ENCODE results near the gene AAK1. TPM values are rescaled to one million over a fixed set of nuclear protein-coding genes. Genes with fewer than 3 reads are reported as not detected.

Gene AAK1
- polyA plus RNA-seq, 1 of the 3 experiments (the other 2 are of a cell fraction) = 13.4 TPM

GRCh38 chr2:69535817-69536241 is 107.7 kb downstream of the AAK1 start (continued):
- TF ChIP-seq RCOR1 (IDR thresholded peaks at IDR 0.05; ENCODE audit: low read length) (no peak), TAF1 (IDR thresholded peaks at IDR 0.05; ENCODE audit: borderline replicate concordance, low read depth, low read length) (no peak), MEF2A (IDR thresholded peaks at IDR 0.05; ENCODE audit: borderline replicate concordance, low read depth) (no peak)

- no peaks in the 10 kb centered on the region for H3K9me2 ChIP-seq
- H3F3A ChIP-seq (replicated peaks; ENCODE audit: insufficient read depth) = no peaks in the 10 kb centered on the region
- no peaks in the 10 kb centered on the region for H3K4me1 ChIP-seq (ENCODE audit: control insufficient read depth in 1 of 2, insufficient read depth in 2 of 2, low read depth in 1 of 2, low read length in 1 of 2)
- TF ChIP-seq CTCF (IDR thresholded peaks at IDR 0.05) = no peak
- no peak for TF ChIP-seq NRF1 (IDR thresholded peaks at IDR 0.05; ENCODE audit: low read depth, low read length)
- TF ChIP-seq MEF2A (IDR thresholded peaks at IDR 0.05; ENCODE audit: borderline replicate concordance, low read depth) = no peak
- TF ChIP-seq TAF1 (IDR thresholded peaks at IDR 0.05; ENCODE audit: borderline replicate concordance, low read depth, low read length) = no peak
- no peak for TF ChIP-seq EZH2phosphoT487 (IDR thresholded peaks at IDR 0.05; ENCODE audit: borderline replicate concordance, low read depth)
- peaks cover 4% of the 10 kb centered on the region; the same call in 1 of the 2 replicates for H3K9me3 ChIP-seq
- ChIA-PET POLR2A (no interaction called here), CTCF (no interaction called here)
- DNase-seq = no peak
- H3K4me3 ChIP-seq (ENCODE audit: low read depth in 2 of 2, low read length in 1 of 2) = no peak overlapping the region
- H3K36me3 ChIP-seq (replicated peaks in 1 of 2; ENCODE audit: control insufficient read depth in 1 of 2, insufficient read depth in 2 of 2, low read length in 1 of 2) = peaks cover 75 to 76% of the 10 kb centered on the region in 2 experiments
- H3K79me2 ChIP-seq (ENCODE audit: insufficient read depth) = peaks cover 7% of the 10 kb centered on the region; the same call in 1 of the 2 replicates
- H3K27ac ChIP-seq (ENCODE audit: low read depth in 2 of 2, low read length in 1 of 2) = no peak overlapping the region
- WGBS (ENCODE audit: low lambda C conversion rate) = 91% methylated on average over 7 of the region's 7 CpGs
- H3K4me2 ChIP-seq = no peak overlapping the region
- H2AFZ ChIP-seq (ENCODE audit: low read depth) = no peak overlapping the region
- H4K20me1 ChIP-seq (ENCODE audit: insufficient read depth) = no peaks in the 10 kb centered on the region
- H3K9ac ChIP-seq = no peak overlapping the region
- H3K27me3 ChIP-seq (ENCODE audit: insufficient read depth) = no peaks in the 10 kb centered on the region
Observed at GRCh38 chr2:69531186-69531585, 112.4 kb downstream of the AAK1 start.

- Histone ChIP-seq H4K20me1 (ENCODE audit: insufficient read depth) (no peaks in the 10 kb centered on the region), H2AFZ (ENCODE audit: low read depth) (no peak overlapping the region), H3K36me3 (replicated peaks in 1 of 2; ENCODE audit: control insufficient read depth in 1 of 2, insufficient read depth in 2 of 2, low read length in 1 of 2) (peaks cover 79% of the 10 kb centered on the region in 2 experiments), H3K27ac (ENCODE audit: low read depth in 2 of 2, low read length in 1 of 2) (no peak overlapping the region), H3K4me1 (ENCODE audit: control insufficient read depth in 1 of 2, insufficient read depth in 2 of 2, low read depth in 1 of 2, low read length in 1 of 2) (no peaks in the 10 kb centered on the region), H3K9ac (no peak overlapping the region), H3K9me2 (no peaks in the 10 kb centered on the region), H3K4me2 (no peak overlapping the region), H3K79me2 (ENCODE audit: insufficient read depth) (peaks cover 4% of the 10 kb centered on the region; the same call in 1 of the 2 replicates), H3K9me3 (peaks cover 4% of the 10 kb centered on the region; the same call in 1 of the 2 replicates), H3K27me3 (ENCODE audit: insufficient read depth) (no peaks in the 10 kb centered on the region), H3F3A (replicated peaks; ENCODE audit: insufficient read depth) (no peaks in the 10 kb centered on the region), H3K4me3 (ENCODE audit: low read depth in 2 of 2, low read length in 1 of 2) (no peak overlapping the region)
- ChIA-PET POLR2A (no interaction called here), CTCF (interaction anchor here (1.2 kb wide), 1 partner anchor 16 kb away, joined by 3 read pairs; no protein-coding TSS in a partner anchor)
- no peak for DNase-seq
- 93% methylated on average over 2 of the region's 2 CpGs for WGBS (ENCODE audit: low lambda C conversion rate)
- TF ChIP-seq RXRA (IDR thresholded peaks at IDR 0.05; ENCODE audit: borderline replicate concordance, low read depth) = no peak
- no peak for TF ChIP-seq RAD21 (IDR thresholded peaks at IDR 0.05; ENCODE audit: low read length)
- no peak for TF ChIP-seq SMC3 (IDR thresholded peaks at IDR 0.05; ENCODE audit: low read depth, low read length)
- no peak for TF ChIP-seq ELF1 (IDR thresholded peaks at IDR 0.05)
- TF ChIP-seq TCF12 (IDR thresholded peaks at IDR 0.05) = no peak
- no peak for TF ChIP-seq REST (IDR thresholded peaks at IDR 0.05; ENCODE audit: low read depth, low read length)
- TF ChIP-seq GABPA (IDR thresholded peaks at IDR 0.05; ENCODE audit: low read depth) = no peak
- no peak for TF ChIP-seq MEF2A (IDR thresholded peaks at IDR 0.05; ENCODE audit: borderline replicate concordance, low read depth)
- TF ChIP-seq FOXM1 (IDR thresholded peaks at IDR 0.05; ENCODE audit: low read depth) = no peak
- TF ChIP-seq IRF3 (IDR thresholded peaks at IDR 0.05; ENCODE audit: low read depth, low read length) = no peak
- TF ChIP-seq CHD2 (IDR thresholded peaks at IDR 0.05; ENCODE audit: low read length, partially characterized antibody) = no peak
- no peak for TF ChIP-seq TAF1 (IDR thresholded peaks at IDR 0.05; ENCODE audit: borderline replicate concordance, low read depth, low read length)
- no peak for TF ChIP-seq FOXJ3 (CRISPR knock-in tag; IDR thresholded peaks at IDR 0.05)
- TF ChIP-seq MAX (IDR thresholded peaks at IDR 0.05; ENCODE audit: low read depth) = no peak
Observed at GRCh38 chr2:69529480-69529879, 114.1 kb downstream of the AAK1 start.
